K562 (cell line): ENCODE data around the gene RUNDC1. TPM values are rescaled to one million over a fixed set of nuclear protein-coding genes. Genes with fewer than 3 reads are reported as not detected.

Experiments
- ATAC-seq: fragments of 200-7000 bp; cut with Tn5 transposase; 3 replicates; pipeline ENCODE4 v1.9.1; 2020; ENCODE audit warnings: moderate library complexity
- BruUV-seq: library from RNA; stranded (reverse); fragments of 400-500 nt; replicated peaks from 2 replicates; lab custom pipeline; 2021; lab: Mats Ljungman, UMichigan
- CTCF ChIA-PET: fragments of 300-600 bp; formaldehyde crosslinking; extraction: SDS; loops from one replicate; lab custom pipeline; 2021; ENCODE audit warnings: low intra/inter-chr PET ratio; lab: Yijun Ruan, JAX
- POLR2A ChIA-PET: fragments of 300-600, 350-650 bp; sonication (Branson Sonifier 250); formaldehyde crosslinking; extraction: SDS; loops from one replicate; lab custom pipeline; 2021; ENCODE audit warnings: antibody characterized with exemption, inconsistent platforms; lab: Yijun Ruan, JAX
- DNase-seq, 4 experiments: peaks; one replicate each; pipeline versions ENCODE4 v3.0.0 to v3.0.0-alpha.2; 2011 to 2018; ENCODE audit warnings: low spot score in 3 of 4, mixed read lengths in 3 of 4; ENCODE audit errors: extremely low read depth in 1 of 4
- FAIRE-seq: peaks from 2 replicates; lab custom pipeline; 2011; peaks lifted over from hg19 to GRCh38; lab: Jason Lieb, UNC
- H2AFZ ChIP-seq: 2 replicates; pipeline ENCODE4 v1.6.0; 2011; ENCODE audit warnings: low read depth, low read length, control low read depth, inconsistent platforms
- H3K27ac ChIP-seq: fragments of 200-600 bp; 3 replicates; pipeline ENCODE4 v1.8.0; 2011; ENCODE audit warnings: low read depth, mild to moderate bottlenecking, control low read depth, inconsistent platforms, low read length, moderate library complexity, mixed read lengths; ENCODE audit errors: extremely low read depth
- H3K27me3 ChIP-seq, 2 experiments: fragments of 300-600 bp in 1 of 2; 2 replicates in 1 of 2; 3 replicates in 1 of 2; pipeline versions ENCODE4 v1.6.0 to v1.8.0; 2011; ENCODE audit warnings: inconsistent platforms in 2 of 2, low read length in 2 of 2, mild to moderate bottlenecking in 1 of 2, mixed read lengths in 1 of 2, moderate library complexity in 1 of 2; ENCODE audit not compliant: control insufficient read depth in 2 of 2, insufficient read depth in 2 of 2
- H3K36me3 ChIP-seq: fragments of 300-600 bp; 3 replicates; pipeline ENCODE4 v1.8.0; 2011; ENCODE audit warnings: mild to moderate bottlenecking, low read length, inconsistent platforms; ENCODE audit not compliant: control insufficient read depth, insufficient read depth
- H3K4me1 ChIP-seq, 2 experiments: fragments of 200-600 bp in 1 of 2; replicated peaks in 1 of 2; 2 replicates in 1 of 2; 3 replicates in 1 of 2; pipeline versions ENCODE4 v1.5.1 to v1.8.0; 2011; ENCODE audit warnings: inconsistent platforms in 2 of 2, low read length in 2 of 2, mild to moderate bottlenecking in 1 of 2, mixed read lengths in 1 of 2, moderate library complexity in 1 of 2; ENCODE audit not compliant: control insufficient read depth in 2 of 2, insufficient read depth in 2 of 2
- H3K4me2 ChIP-seq: 2 replicates; pipeline ENCODE4 v1.6.1; 2011; ENCODE audit warnings: low read length, control low read depth, inconsistent platforms, mixed read lengths; ENCODE audit not compliant: insufficient read depth
- H3K4me3 ChIP-seq: fragments of 200-600 bp; sonication (generic), shearing (Covaris generic); 2 replicates; pipeline ENCODE4 v1.5.1; 2016; ENCODE audit warnings: control low read depth, inconsistent platforms
- H3K79me2 ChIP-seq: fragments of 200-600 bp; 3 replicates; pipeline ENCODE4 v1.8.0; 2011; ENCODE audit warnings: low read length, inconsistent platforms; ENCODE audit not compliant: control insufficient read depth, insufficient read depth
- H3K9ac ChIP-seq, 2 experiments: 2 replicates each; pipeline versions ENCODE4 v1.6.0 to v1.6.1; 2011; ENCODE audit warnings: low read depth in 2 of 2, low read length in 2 of 2, control low read depth in 1 of 2, inconsistent platforms in 1 of 2, mild to moderate bottlenecking in 1 of 2, mixed read lengths in 1 of 2; ENCODE audit not compliant: insufficient read depth in 1 of 2
- H3K9me1 ChIP-seq: one replicate; pipeline ENCODE4 v1.6.0; 2011; ENCODE audit warnings: inconsistent platforms, mild to moderate bottlenecking, low read length, moderate library complexity; ENCODE audit not compliant: control insufficient read depth, insufficient read depth
- H3K9me3 ChIP-seq: replicated peaks from 2 replicates; pipeline ENCODE4 v1.5.1; 2011; ENCODE audit warnings: low read depth, low read length, inconsistent platforms; ENCODE audit not compliant: control insufficient read depth, insufficient read depth
- H4K20me1 ChIP-seq: replicated peaks from 2 replicates; pipeline ENCODE4 v1.6.1; 2011; ENCODE audit warnings: low read length, inconsistent platforms, mixed read lengths; ENCODE audit not compliant: control insufficient read depth, insufficient read depth
- BCL6 ChIP-seq: fragments of 250-450 bp; sonication (Bioruptor Pico); IDR thresholded peaks from 2 replicates; pipeline ENCODE4 v1.4.0; 2020
- MBD2 ChIP-seq: sonication (generic); IDR thresholded peaks from 2 replicates; pipeline ENCODE4 v1.6.1; 2016; ENCODE audit warnings: low read depth, borderline replicate concordance
- MEF2D ChIP-seq: conservative IDR thresholded peaks from 2 replicates; pipeline ENCODE4 v1.6.1; 2016; ENCODE audit warnings: low read depth, missing genetic modification characterization, missing compliant biosample characterization
- NELFE ChIP-seq: IDR thresholded peaks from 2 replicates; pipeline ENCODE4 v1.6.1; 2011; ENCODE audit warnings: mild to moderate bottlenecking; ENCODE audit not compliant: insufficient read depth, insufficient read length
- POLR3A ChIP-seq: IDR thresholded peaks from 2 replicates; pipeline ENCODE4 v1.6.1; 2011; ENCODE audit warnings: borderline replicate concordance, mild to moderate bottlenecking, moderate library complexity; ENCODE audit not compliant: insufficient read length, insufficient read depth; ENCODE audit errors: extremely low read depth
- RBM15 ChIP-seq: fragments of 200-400 bp; formaldehyde crosslinking; IDR thresholded peaks from 2 replicates; pipeline ENCODE4 v1.6.1; 2018; ENCODE audit warnings: mild to moderate bottlenecking, low read length, moderate library complexity; ENCODE audit not compliant: insufficient read depth
- SOX6 ChIP-seq: fragments of 450-650 bp; IDR thresholded peaks from 2 replicates; pipeline ENCODE4 v1.6.1; 2014; ENCODE audit warnings: mild to moderate bottlenecking
- ZBTB7A ChIP-seq: IDR thresholded peaks from 2 replicates; pipeline ENCODE4 v1.6.1; 2011; ENCODE audit warnings: low read depth, mild to moderate bottlenecking, low read length, moderate library complexity, borderline replicate concordance; ENCODE audit not compliant: control insufficient read depth
- ZC3H4 ChIP-seq: sonication (generic); formaldehyde crosslinking; IDR thresholded peaks from 2 replicates; pipeline ENCODE4 v1.9.0; 2021; ENCODE audit warnings: missing genetic modification reagents, borderline replicate concordance
- ZNF224 ChIP-seq: sonication (generic); formaldehyde crosslinking; IDR thresholded peaks from 2 replicates; pipeline ENCODE4 v1.8.0; 2022; ENCODE audit warnings: mild to moderate bottlenecking, missing genetic modification reagents
- ZNF280A ChIP-seq: fragments of 450-650 bp; IDR thresholded peaks from 2 replicates; pipeline ENCODE4 v1.6.1; 2018; ENCODE audit warnings: mild to moderate bottlenecking, low read depth; ENCODE audit not compliant: partially characterized antibody
- ZNF444 ChIP-seq: fragments of 250-450 bp; sonication (Bioruptor Pico); IDR thresholded peaks from 2 replicates; pipeline ENCODE4 v1.4.0; 2020; ENCODE audit warnings: mild to moderate bottlenecking, moderate library complexity
- WGBS: fragments of 100-300 bp; shearing (Covaris generic); methylation state at CpG from one replicate; pipeline ENCODE4 v1.1.6; 2016; ENCODE audit warnings: low coverage, mixed read lengths; ENCODE audit not compliant: insufficient coverage; ENCODE audit errors: missing lambda C conversion rate; 5-methylcytosine and 5-hydroxymethylcytosine counted together
- in situ Hi-C: fragments of 300-500 bp; cut with MboI; formaldehyde crosslinking; loops from 4 replicates; pipeline ENCODE4 v1.15.0; 2018; ENCODE audit warnings: inconsistent platforms, mixed read lengths
- intact Hi-C: fragments of 100-400 bp; cut with micrococcal nuclease; formaldehyde crosslinking; loops from 2 replicates; pipeline ENCODE4 v1.14.2; 2022
- polyA plus RNA-seq, 8 experiments: library from polyadenylated mRNA; depleted of rRNA in 4 of 8; stranded (reverse) in 5 of 8; unstranded in 3 of 8; fragments of >200 nt; fragmentation: Nextera tagmentation in 2 of 8; fragmentation: Illumina TruSeq in 1 of 8; extraction: Ambion mirVana in 2 of 8; extraction: Trizol in 1 of 8; gene quantifications; 2 replicates each; pipeline versions ENCODE4 v1.2.1 to v1.2.3, GENCODE V29; 2011 to 2014; ENCODE audit warnings: inconsistent platforms in 1 of 8, missing spikeins in 1 of 8
- total RNA-seq, 7 experiments: library from RNA; depleted of rRNA in 6 of 7; stranded (reverse); fragments of >200 nt in 6 of 7; fragmentation: Illumina TruSeq in 2 of 7; extraction: Trizol in 2 of 7; gene quantifications; 2 replicates each; pipeline versions ENCODE4 v1.2.1 to v1.2.3, GENCODE V29; 2011 to 2021; ENCODE audit warnings: low replicate concordance in 1 of 7
- TF ChIP-seq, protein P1 (sequence below): fragments of 250-450 bp; sonication (Bioruptor Pico); IDR thresholded peaks from 2 replicates; pipeline ENCODE4 v1.9.0; 2021; ENCODE audit warnings: mild to moderate bottlenecking
- TF ChIP-seq, protein P2 (sequence below), 2 experiments: IDR thresholded peaks; 2 replicates each; pipeline ENCODE4 v1.6.1; 2011; ENCODE audit warnings: borderline replicate concordance in 1 of 2, control low read depth in 1 of 2, low read depth in 1 of 2, low read length in 1 of 2, mild to moderate bottlenecking in 1 of 2, mixed read lengths in 1 of 2, moderate library complexity in 1 of 2; ENCODE audit not compliant: insufficient read depth in 1 of 2, insufficient read length in 1 of 2, poor library complexity in 1 of 2, severe bottlenecking in 1 of 2; ENCODE audit errors: extremely low read depth in 1 of 2

The RUNDC1 gene
- total and polyA plus RNA-seq, 9 of the 15 experiments (the other 6 are each of a cell fraction or from before 2014, with no cell fraction given): 3.4 to 12.6 (median 9.4) TPM

GRCh38 chr17:43006639-43007551 lies 26.5 kb downstream of the RUNDC1 start, which contains the start of gene IFI35 (continued):
- TF ChIP-seq ZBTB7A (peak; percentile 66; the same call in 1 of the 2 replicates), BCL6 (CRISPR knock-in tag) (no peak)
- TF ChIP-seq, protein P1, sequence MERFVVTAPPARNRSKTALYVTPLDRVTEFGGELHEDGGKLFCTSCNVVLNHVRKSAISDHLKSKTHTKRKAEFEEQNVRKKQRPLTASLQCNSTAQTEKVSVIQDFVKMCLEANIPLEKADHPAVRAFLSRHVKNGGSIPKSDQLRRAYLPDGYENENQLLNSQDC: no peak
- TF ChIP-seq, all 486 proteins: peak for 85

- POLR2A ChIA-PET: interaction anchor here (0.6 to 4.0 kb wide), 8 partner anchors 8 to 122 kb away, joined by 3 to 31 read pairs (median 6); partner anchors contain the start of genes RPL27 and VAT1
- Histone ChIP-seq H2AFZ (peak overlapping the region; percentile 33; the same call in 1 of the 2 replicates), H3K27ac (0 out of 3 replicates have a peak overlapping the region, but pooled peaks have one; percentile 2), H3K9me1 (no peaks in the 10 kb centered on the region), H3K4me1 (peaks cover 22 to 31% of the 10 kb centered on the region in 2 experiments), H3K36me3 (peaks cover 28% of the 10 kb centered on the region; the same call in 1 of the 3 replicates), H4K20me1 (no peaks in the 10 kb centered on the region; the same call in 1 of the 2 replicates), H3K9me3 (no peaks in the 10 kb centered on the region; the same call in 1 of the 2 replicates), H3K79me2 (no peaks in the 10 kb centered on the region; the same call in 2 of the 3 replicates), H3K4me2 (peak overlapping the region; percentile 45; the same call in 1 of the 2 replicates), H3K27me3 (no peaks in the 10 kb centered on the region), H3K4me3 (no peak overlapping the region), H3K9ac (peak overlapping the region; percentile 10 to 62; a peak in 1 of 4 replicates)
- no TSS peak for BruUV-seq
- in situ Hi-C loops: loop anchor here (10.0 kb wide), 1 partner anchor 304 kb away; no protein-coding TSS in a partner anchor
- intact Hi-C loops: no loop called here
- CTCF ChIA-PET: no interaction called here
- 38% methylated on average over 5 of the region's 5 CpGs for WGBS
- no peak for ATAC-seq
- FAIRE-seq: peak; percentile 77
- DNase-seq: peak in 3 of 4 experiments; percentile 38 to 58 (median 41)
- no peak for TF ChIP-seq MBD2
- no peak for TF ChIP-seq ZC3H4 (CRISPR knock-in tag)
- TF ChIP-seq ZNF224 (CRISPR knock-in tag): no peak
- no peak for TF ChIP-seq ZNF280A
- TF ChIP-seq MEF2D (tag): 0 out of 2 replicates have a peak, but pooled peaks have one; percentile 56
- no peak for TF ChIP-seq RBM15
- TF ChIP-seq, protein P2, sequence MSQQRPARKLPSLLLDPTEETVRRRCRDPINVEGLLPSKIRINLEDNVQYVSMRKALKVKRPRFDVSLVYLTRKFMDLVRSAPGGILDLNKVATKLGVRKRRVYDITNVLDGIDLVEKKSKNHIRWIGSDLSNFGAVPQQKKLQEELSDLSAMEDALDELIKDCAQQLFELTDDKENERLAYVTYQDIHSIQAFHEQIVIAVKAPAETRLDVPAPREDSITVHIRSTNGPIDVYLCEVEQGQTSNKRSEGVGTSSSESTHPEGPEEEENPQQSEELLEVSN (IDR thresholded peaks at IDR 0.05; ENCODE audit: borderline replicate concordance in 1 of 2, extremely low read depth in 1 of 2, insufficient read depth in 1 of 2, insufficient read length in 1 of 2, low read depth in 1 of 2, low read length in 1 of 2, poor library complexity in 1 of 2, severe bottlenecking in 1 of 2): no peak
- TF ChIP-seq ZNF444 (CRISPR knock-in tag): no peak
- no peak for TF ChIP-seq NELFE
- no peak for TF ChIP-seq POLR3A
- peak; percentile 55; the same call in 1 of the 2 replicates for TF ChIP-seq SOX6
Measured at GRCh38 chr17:43010667-43011308, 30.4 kb downstream of the RUNDC1 start.
